ENCODE measurements around the gene GFPT2. TPM values are rescaled to one million over a fixed set of nuclear protein-coding genes. Genes with fewer than 3 reads are reported as not detected.

Gene GFPT2
- total and polyA plus RNA-seq, 9 of the 15 experiments (the other 6 are each of a cell fraction or from before 2014, with no cell fraction given), result 0.07 to 0.14 (median 0.08) TPM; not detected in 6

- H3K27me3 ChIP-seq (ENCODE audit: control insufficient read depth in 2 of 2, insufficient read depth in 2 of 2, low read length in 2 of 2), result peaks cover 45 to 79% of the 10 kb centered on the region in 2 experiments
- no peak for FAIRE-seq
- H3K9me3 ChIP-seq (replicated peaks; ENCODE audit: control insufficient read depth, insufficient read depth, low read depth, low read length), result no peaks in the 10 kb centered on the region
- H3K9ac ChIP-seq (ENCODE audit: insufficient read depth in 1 of 2, low read depth in 2 of 2, low read length in 2 of 2), result no peak overlapping the region
- no TSS peak for BruUV-seq (replicated peaks)
- H4K20me1 ChIP-seq (replicated peaks; ENCODE audit: control insufficient read depth, insufficient read depth, low read length), result no peaks in the 10 kb centered on the region; the same call in 1 of the 2 replicates
- no peak overlapping the region for H3K4me3 ChIP-seq
- H3K79me2 ChIP-seq (ENCODE audit: control insufficient read depth, insufficient read depth, low read length), result no peaks in the 10 kb centered on the region
- H2AFZ ChIP-seq (ENCODE audit: low read depth, low read length), result no peak overlapping the region
- intact Hi-C loops (cut with micrococcal nuclease) (no loop called here), in situ Hi-C loops (cut with MboI) (no loop called here)
- no peak overlapping the region for H3K27ac ChIP-seq (ENCODE audit: extremely low read depth, low read depth, low read length)
- H3K4me2 ChIP-seq (ENCODE audit: insufficient read depth, low read length), result no peak overlapping the region
- 4% methylated on average over 9 of the region's 9 CpGs for WGBS (ENCODE audit: insufficient coverage, low coverage, missing lambda C conversion rate)
- TF ChIP-seq ZNF134 (CRISPR knock-in tag; conservative IDR thresholded peaks at IDR 0.05) (no peak), MCM3 (IDR thresholded peaks at IDR 0.05) (no peak), CXXC5 (CRISPR knock-in tag; IDR thresholded peaks at IDR 0.05) (no peak), TCF3 (CRISPR knock-in tag; IDR thresholded peaks at IDR 0.05) (no peak), FOXM1 (IDR thresholded peaks at IDR 0.05; ENCODE audit: low read depth) (no peak), FOXM1 (CRISPR knock-in tag; IDR thresholded peaks at IDR 0.05; ENCODE audit: low read depth) (no peak), ZNF77 (CRISPR knock-in tag; IDR thresholded peaks at IDR 0.05) (no peak), CEBPZ (IDR thresholded peaks at IDR 0.05; ENCODE audit: borderline replicate concordance, low read depth, low read length) (no peak)
- ChIA-PET CTCF (ENCODE audit: low intra/inter-chr PET ratio) (no interaction called here), POLR2A (no interaction called here)
- no peak for DNase-seq (ENCODE audit: extremely low read depth in 1 of 4, low spot score in 3 of 4)
- no peaks in the 10 kb centered on the region for H3K36me3 ChIP-seq (ENCODE audit: control insufficient read depth, insufficient read depth, low read length)
- H3K4me1 ChIP-seq (replicated peaks in 1 of 2; ENCODE audit: control insufficient read depth in 2 of 2, insufficient read depth in 2 of 2, low read length in 2 of 2), result peaks cover 0 to 6% of the 10 kb centered on the region in 2 experiments; a peak in 1 of 5 replicates
- H3K9me1 ChIP-seq (ENCODE audit: control insufficient read depth, insufficient read depth, low read length), result no peaks in the 10 kb centered on the region
- ATAC-seq, result no peak
Measured at GRCh38 chr5:180340856-180341255, 12.3 kb downstream of the GFPT2 start.

Data from K562 (cell line).